Left cardiac atrium (tissue), 4 donors: ENCODE measurements around the gene MYO1H. TPM values are rescaled to one million over a fixed set of nuclear protein-coding genes. Genes with fewer than 3 reads are reported as not detected.
"Not testable (repeated sequence)": the region's sequence is repeated elsewhere in the genome, so short reads cannot be mapped to it uniquely, and the experiment has no call there.

Experiments used
- ATAC-seq, 2 donors: fragments of 200-7000 bp; cut with Tn5 transposase; one replicate each; pipeline ENCODE4 v1.9.1; 2020; ENCODE audit warnings: mild to moderate bottlenecking in 2 of 2, moderate library complexity in 2 of 2
- DNase-seq: peaks from one replicate; pipeline ENCODE4 v3.0.0-alpha.2; 2020
- intact Hi-C, 2 donors: fragments of 100-400 bp; cut with DNase I; formaldehyde crosslinking; loops; one replicate each; pipeline versions ENCODE4 v1.14.1 to v1.15.1; 2022 to 2023
- total RNA-seq, 2 donors: library from RNA; stranded (reverse); fragmentation: NEBNext Ultra II Directional; extraction: Animal tissue kit (Norgen Biotek cat#: 25700); gene quantifications; one replicate each; pipeline ENCODE4 v1.2.1, GENCODE V29; 2021
- donor health status: DM: no; HTN: yes; CAD: no.
- donor health status: DM: no; HTN: yes; CAD: no; lungs with severe emphysema.
- donor health status: DM: yes; HTN: yes; CAD: no.
- donor health status: Dilated cardiomyopathy.

MYO1H gene
- total RNA-seq, 2 donors from 2014 or later, result 0.91 to 2.0 TPM

DNA sequence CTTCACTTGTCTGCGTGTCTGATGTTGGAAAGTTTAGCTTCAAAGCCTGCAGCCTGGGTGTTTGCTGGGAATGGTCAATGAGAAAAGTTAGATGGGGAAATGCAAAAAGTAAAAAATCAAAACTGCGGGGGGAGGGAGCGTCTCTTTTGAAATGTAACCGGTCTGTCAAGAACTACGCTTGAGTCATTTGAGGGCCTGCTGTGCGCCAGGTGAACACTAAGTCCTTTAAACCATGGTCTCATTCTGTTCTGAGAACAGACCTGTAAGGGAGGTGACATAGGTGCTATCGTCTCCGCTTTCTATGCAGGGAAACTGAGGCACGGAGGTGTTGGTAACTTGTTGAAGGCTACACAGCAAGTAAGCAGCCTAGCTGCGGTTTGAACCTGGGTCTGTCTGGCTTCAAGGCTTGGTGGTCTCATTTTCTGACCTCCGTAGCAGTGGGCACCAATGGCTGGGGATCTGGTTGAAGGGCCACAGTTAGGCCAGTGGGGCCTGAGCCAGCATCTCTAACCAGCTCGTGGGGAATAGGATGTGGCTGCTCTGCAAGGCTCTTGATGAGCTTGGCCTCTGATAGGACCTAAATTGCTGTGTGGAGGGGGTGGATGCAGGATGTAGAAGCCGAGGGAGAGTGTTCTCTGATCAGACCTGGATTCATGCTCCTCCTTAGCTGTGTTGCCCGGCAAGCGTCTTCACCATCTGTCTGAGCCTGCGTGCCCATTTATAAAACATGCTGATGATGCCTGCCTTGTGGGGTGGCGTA, 87.9 kb downstream of the MYO1H start:
- no peak for ATAC-seq
- intact Hi-C loops, result loop anchor here in 1 of 2 donors (10.0 kb wide), 1 partner anchor 159 kb away; no protein-coding TSS in a partner anchor
- no peak for DNase-seq

DNA sequence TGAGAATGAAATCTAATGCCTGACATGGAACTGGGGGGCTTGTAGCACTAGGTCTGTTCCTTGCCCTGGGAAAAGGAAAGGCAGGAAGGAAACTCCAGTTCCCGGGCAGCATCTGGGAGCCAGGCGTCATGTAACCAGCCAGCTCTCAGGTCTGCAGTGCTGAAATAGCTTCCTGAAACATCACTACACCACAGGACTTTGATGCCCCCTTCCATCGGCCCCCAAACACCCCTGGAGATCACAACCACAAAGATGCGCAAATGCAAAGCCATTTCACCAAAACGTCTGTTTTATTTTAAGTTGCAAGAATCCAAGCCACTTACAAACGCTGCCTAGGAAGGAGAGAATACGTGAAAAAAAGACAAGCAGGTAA, 88.5 kb downstream of the MYO1H start:
- intact Hi-C loops, result loop anchor here in 1 of 2 donors (10.0 kb wide), 1 partner anchor 159 kb away; no protein-coding TSS in a partner anchor
- ATAC-seq, result no peak
- no peak for DNase-seq

DNA sequence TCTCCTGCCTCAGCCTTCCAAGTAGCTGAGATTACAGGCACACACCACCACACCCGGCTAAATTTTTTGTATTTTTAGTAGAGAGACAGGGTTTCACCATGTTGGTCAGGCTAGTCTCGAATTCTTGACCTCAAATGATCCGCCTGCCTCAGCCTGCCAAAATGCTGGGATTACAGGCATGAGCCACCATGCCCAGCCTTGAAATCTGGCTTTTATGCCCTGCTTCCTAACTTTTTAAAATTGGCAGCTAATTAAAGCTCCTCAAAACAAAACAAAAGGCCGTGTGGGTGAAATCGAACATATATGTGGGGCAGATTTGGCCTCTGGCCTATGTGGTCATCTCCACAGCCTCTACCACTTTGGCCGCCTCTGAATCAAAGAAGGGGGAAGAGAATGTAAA, 91.5 kb downstream of the MYO1H start:
- intact Hi-C loops, result loop anchor here in 1 of 2 donors (10.0 kb wide), 1 partner anchor 156 kb away; no protein-coding TSS in a partner anchor
- DNase-seq, result no peak
- ATAC-seq, result no peak

DNA sequence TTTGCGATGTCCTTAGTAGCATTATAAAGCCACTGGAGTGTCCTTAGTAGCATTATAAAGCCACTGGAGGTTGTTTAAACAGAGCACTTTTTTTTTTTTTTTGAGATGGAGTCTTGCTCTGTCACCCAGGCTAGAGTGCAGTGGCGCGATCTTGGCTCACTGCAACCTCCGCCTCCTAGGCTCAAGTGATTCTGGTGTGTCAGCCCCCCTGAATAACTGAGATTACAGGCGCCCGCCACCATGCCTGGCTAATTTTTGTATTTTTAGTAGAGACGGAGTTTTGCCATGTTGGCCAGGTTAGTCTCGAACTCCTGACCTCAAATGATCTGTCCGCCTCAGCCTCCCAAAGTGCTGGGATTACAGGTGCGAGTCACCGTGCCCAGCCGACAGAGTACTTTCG, 92.3 kb downstream of the MYO1H start:
- intact Hi-C loops, result loop anchor here in 1 of 2 donors (10.0 kb wide), 1 partner anchor 155 kb away; no protein-coding TSS in a partner anchor
- DNase-seq, ATAC-seq: not testable (repeated sequence)

DNA sequence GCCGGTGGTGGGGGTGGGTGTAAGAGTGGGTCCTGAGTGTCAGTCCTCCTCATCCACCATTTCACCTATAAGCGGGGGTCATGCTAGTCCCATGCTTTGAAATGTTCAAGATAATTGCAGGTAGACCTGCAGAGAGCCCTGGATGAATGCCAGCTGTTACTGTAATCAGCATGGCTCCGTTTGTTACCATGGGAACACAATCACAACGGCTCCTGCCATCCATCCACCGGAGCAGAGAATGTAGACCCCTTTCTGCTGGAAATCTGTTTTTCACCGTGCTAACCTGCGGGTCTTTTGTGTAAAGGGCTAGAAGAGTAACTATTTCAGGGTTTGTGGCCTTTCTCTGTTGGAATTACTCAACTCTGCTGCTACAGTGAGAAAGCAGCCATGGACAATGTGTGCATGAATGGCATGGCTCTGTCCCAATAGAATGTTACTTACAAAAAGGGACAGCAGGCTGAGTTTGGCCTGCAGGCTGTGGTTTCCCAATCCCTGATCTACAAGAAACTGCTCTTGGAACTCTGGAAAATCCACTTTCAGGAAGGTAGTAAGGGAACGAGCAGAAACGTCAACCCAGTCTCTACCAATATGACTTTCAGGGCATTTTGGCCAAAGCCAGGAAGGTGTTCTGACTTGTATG, 93.3 kb downstream of the MYO1H start:
- ATAC-seq (peak in 1 of 2 donors; percentile 35), DNase-seq (no peak)
- intact Hi-C loops, result no loop called here

DNA sequence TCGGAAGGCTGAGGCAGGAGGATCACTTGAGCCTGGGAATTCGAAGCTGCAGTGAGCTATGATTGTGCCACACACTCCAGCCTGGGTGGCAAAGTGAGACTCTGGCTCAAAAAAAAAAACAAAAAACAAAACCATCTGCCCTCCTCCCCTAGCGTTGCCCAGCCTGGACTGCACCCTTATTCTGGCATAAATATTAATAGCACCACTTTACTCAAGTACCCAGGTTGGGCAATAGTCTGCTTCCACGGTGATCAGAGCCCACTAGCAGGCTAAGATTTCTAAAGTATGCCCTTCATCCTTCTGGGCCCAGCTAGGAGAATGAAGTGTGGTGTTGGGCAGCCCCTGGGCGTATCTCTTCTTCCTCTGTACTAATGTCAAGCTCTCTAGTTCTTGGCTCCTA, 96.1 kb downstream of the MYO1H start:
- peak; percentile 34 for DNase-seq
- intact Hi-C loops, result no loop called here
- peak; percentile 62 to 80 for ATAC-seq

DNA sequence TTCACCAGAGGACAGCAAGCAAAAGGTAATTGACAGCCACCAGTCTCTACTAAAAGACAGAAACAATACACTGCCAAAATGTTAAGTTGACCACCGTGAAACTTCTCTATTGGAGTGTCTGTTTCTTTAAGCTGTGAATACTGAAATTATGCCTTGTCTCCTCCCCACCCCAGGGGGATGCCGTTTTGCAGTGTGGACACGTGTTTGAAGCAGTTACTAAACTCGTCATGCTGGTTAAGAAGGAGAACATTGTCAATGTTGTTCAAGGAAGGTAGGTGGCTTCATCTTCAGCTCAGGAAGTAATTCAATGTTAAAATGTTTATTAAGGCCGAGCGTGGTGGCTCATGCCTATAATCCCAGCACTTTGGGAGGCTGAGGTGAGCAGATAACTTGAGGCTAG, 96.6 kb downstream of the MYO1H start:
- peak in 1 of 2 donors; percentile 46 for ATAC-seq
- no peak for DNase-seq
- intact Hi-C loops, result no loop called here

DNA sequence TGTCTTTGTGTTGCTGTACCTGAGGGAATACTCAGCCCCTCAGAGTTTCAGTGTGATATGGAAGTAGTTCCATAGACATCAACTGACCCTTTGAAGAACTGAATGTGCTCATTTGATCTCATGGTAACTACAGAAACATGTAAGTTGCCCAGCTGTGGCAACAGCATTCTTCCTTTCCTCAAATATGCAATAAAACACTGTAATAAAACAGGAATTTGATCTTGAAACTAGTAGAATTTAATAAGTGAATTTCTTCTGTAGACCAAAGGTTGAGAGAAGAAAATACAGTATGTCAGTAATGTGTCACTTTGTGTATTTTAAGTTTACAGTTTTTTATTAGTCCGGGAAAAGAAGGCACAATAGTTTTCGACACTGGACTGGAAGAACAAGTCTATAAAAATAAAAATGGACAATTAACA, 97.5 kb downstream of the MYO1H start:
- no peak for DNase-seq
- ATAC-seq, result no peak
- intact Hi-C loops, result no loop called here

DNA sequence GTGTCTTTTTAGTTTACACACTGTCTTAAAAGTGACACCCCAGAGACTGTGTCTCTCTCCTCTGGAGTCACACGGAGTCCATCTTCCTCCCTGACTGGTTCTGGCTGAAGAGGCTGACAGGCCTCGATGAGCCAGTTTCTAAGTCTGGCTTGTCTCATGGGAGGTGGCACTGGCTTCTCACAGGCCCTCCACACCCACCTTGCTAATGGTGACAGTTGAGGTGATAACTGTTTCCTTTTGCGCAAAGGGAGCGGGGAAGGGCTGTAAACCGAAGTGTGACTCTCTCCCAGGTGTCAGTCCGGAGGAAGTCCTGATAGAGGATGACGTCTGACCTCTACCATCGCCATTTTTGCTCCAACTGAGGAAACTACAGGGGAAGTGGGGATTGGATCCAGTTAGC, 99.2 kb downstream of the MYO1H start:
- intact Hi-C loops, result loop anchor here in 1 of 2 donors (2.0 kb wide), 1 partner anchor 16 kb away; no protein-coding TSS in a partner anchor
- DNase-seq (peak; percentile 52), ATAC-seq (peak; percentile 69 to 74)

DNA sequence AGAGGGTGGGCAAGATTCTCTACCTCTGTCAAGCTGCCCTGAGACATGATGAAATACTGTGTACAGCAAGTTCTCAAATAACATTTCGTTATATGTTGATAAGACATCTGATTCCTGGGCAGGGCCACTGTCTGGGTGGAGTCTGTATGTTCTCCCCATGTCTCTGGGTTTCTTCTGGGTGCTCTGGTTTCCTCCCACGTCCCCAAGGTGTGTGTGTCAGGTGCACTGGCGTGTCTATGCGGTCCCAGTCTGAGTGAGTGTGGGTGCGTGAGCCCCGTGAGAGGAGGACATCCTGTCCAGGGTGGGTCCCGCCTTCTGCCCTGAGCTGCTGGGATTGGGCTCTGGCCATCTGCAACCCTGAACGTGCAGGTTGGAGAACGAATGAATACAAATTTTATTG, 99.8 kb downstream of the MYO1H start:
- intact Hi-C loops, result loop anchor here in 1 of 2 donors (2.0 kb wide), 1 partner anchor 15 kb away; no protein-coding TSS in a partner anchor
- DNase-seq (no peak), ATAC-seq (no peak)

DNA sequence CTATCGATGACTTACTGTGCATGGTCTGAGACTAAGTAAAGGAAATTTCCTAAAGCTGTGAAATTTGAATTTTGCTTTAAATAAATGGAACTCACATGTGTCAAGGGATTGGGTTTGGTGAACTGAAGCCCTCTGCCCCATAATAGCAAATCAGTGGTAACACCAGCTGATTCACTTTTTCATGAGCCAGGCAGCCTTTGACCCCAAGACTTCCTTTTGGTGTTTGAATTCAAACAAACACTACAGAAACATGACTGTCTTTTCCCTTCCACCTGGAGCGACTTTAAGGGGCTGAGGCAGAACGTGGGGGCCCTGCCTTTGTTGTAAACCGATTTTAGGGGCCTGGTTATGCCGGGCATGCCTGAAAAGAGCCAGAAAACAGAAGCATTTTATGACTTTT, 100.6 kb downstream of the MYO1H start:
- intact Hi-C loops, result no loop called here
- DNase-seq (no peak), ATAC-seq (no peak)

DNA sequence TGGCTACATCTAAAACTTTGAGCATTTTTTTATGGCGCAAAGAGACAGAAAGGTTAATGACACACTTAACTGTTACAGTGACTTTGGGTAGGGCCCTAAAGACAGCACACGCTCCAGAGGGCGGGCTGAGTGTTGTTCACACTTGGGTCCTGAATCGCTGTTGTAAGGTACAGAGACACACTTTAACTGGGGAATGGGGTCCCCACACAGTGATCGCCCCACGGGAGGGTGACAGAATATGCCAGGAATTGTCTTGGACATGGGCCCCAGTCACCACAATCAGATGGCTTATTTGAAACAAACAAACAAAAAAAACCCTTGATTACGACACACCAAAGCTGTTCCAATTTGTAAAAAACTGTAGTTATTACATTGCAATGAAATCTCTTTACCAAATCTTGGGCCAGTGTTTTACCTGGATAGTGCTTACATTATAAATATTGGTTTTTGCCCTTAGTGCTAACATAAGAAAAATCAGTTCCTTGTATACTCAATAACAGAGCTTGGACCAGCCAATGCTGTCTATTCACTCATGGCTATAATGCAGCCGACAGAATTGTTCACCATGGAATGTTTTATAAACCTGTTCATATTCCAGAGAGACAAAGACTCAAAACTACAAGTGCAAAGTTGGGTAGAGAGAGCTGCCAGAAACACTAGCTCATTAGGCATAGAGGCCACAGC, 101.1 kb downstream of the MYO1H start:
- DNase-seq, result no peak
- ATAC-seq, result no peak
- intact Hi-C loops, result no loop called here

DNA sequence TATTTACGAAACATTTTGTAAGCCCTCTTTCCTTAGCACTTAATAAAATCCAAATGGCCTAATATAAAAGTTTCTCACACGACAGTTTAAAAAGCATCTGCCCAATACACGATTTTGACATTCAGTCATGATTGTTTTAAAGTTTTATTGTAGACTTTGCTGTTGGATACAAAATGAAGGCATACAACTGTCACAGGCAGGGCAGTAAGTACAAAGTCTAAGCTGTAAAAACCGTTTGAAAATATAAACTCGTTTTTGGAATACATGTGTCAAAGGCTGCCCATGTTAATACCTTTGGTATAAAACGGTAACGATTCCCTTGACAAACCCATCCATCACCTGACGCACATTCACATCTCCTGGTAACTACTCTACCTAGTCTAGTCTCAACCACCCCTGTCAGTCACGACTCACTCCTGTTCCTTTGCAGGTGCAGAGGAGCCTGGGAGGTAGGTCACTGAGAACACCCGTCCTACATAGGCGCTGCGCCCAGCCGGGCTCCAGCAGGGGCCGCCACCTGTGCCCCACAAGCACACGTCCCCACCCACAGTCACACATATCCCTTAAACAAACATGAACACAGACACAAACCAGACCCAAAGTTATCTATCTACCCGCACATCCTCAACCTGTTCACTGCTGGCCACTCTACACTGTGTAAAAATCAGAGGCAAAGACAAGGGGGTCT, 102.3 kb downstream of the MYO1H start:
- ATAC-seq (no peak), DNase-seq (no peak)
- intact Hi-C loops, result no loop called here

DNA sequence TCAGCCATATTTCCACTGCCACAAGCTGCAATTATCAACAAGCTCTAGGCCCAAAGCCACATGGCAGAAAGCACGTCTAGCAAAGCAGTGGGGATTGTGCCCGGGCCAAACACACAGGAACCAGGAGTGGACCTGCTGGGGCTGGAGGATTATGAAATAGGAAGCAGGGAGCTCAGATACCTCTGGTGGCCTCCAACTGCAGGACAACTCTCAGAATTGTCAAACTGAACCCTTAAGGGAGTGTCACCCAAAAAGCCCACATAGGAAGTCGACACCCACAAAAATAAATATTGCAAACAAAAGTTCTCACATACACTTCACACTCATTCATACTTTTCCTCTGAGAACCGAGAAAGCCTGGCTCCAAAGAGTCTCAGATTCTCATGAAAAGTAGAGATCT, 103.3 kb downstream of the MYO1H start:
- ATAC-seq (no peak), DNase-seq (no peak)
- intact Hi-C loops, result no loop called here

DNA sequence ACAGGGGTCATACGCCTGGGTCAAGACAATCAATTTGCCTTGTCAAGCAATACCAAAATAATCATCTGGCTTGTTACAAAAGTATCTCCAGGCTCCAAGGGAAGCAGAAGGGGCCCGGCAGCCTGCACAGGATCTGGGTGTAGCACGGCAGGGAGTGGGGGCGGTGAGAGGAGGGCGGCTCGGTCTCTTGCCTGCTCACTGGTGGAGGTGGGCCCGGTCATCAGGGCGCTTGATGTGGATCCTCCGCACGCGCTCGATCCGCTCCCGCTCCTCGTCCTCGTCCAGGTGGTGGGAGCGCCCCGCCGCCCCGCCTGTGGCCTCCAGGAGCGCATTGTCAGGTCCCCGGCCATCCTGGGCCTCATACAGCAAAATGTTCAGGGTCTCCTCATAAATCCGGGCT, 103.7 kb downstream of the MYO1H start:
- DNase-seq (no peak), ATAC-seq (no peak)
- intact Hi-C loops, result no loop called here

DNA sequence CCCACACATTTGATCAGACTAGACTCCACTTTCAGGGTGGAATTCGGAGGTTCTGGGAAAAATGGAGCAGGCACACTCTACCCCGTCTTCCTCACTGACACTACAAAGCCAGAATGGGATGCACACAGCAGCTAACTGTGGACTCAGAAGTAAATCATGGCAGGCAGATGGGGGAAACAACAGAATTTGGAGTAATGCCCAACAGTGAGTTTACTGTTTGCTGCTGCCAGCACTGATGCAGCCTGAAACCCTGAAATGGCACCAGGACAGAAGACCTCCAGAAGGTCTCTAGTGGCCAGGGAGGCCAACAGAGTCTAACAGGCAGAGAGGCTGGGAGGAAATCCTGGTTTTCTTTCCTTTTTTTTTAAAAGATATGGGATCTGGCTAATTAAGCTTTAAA, 104.8 kb downstream of the MYO1H start:
- no peak for DNase-seq
- intact Hi-C loops, result no loop called here
- ATAC-seq, result no peak

DNA sequence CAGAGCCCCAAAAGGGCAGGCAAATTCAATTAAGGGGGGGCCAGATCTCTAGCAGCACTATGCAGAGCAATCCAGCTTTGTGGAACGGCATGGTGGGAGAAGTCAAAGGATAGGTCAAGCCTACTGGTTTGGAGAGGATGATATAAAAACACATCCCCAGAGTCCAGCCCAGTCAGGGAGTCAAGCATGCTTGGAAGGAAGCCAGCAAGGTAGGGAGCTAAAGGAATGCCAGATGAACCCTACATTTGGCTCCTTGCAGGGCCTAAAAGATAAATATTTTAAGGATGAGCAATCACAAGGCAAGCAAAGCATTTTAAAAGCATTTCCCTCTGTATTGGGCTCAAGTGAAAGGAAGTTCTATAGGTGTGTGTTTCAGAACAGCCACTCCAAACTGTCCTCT, 108.0 kb downstream of the MYO1H start:
- DNase-seq, result no peak
- intact Hi-C loops, result no loop called here
- ATAC-seq, result peak in 1 of 2 donors; percentile 23

DNA sequence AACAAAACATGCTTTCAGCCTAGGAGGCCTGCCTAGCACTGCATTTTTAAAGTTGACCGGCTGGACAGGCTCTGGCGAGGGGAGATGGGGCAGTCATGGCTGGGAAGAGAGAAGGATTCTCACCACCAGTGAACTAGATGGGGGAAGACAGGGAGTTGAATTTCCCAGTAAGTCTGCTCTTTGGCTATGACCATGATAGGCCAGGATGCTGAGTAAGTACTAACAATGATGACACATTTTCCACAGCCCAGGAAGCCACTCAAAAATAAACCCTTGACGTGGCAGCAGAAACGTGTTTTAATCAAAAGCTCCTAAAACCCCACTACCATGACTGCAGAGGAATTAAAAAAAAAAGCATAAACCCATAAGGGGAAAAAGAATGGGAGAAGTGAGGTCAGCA, 110.4 kb downstream of the MYO1H start:
- intact Hi-C loops, result no loop called here
- ATAC-seq, result no peak
- DNase-seq, result no peak

DNA sequence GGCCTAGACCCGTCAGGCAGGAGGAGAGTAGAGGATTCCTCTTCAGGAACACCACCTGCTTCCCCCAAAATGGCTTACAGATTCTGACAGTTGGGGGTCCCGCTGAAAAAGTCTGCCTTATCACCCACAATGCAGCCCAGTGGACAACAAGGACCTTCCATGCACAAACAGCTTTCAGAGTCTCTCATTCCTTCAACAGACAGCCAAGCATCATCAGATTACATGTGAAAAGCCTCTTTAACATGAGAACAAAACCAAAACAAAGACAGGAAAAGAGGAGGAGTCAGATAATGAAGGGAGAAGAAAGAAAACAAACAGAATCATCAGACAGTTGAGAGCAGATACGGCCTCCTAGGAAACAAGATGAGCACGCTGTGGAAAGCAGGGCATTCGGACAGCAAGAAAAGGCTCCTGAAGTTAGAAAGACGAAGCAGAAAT, 111.1 kb downstream of the MYO1H start:
- DNase-seq, result no peak
- no peak for ATAC-seq
- intact Hi-C loops, result no loop called here
